Activated CD8-positive, alpha-beta T cell treated with anti-CD3 and anti-CD28 coated beads for 36 hours (primary cell): Measurements from ENCODE around the gene VMAC. TPM values are rescaled to one million over a fixed set of nuclear protein-coding genes. Genes with fewer than 3 reads are reported as not detected.
A peak's percentile ranks its signal among the peaks of the same experiment; 100 is the strongest.

Experiments
- ATAC-seq: fragments of 200-7000 bp; cut with Tn5 transposase; one replicate; pipeline ENCODE4 v1.10.0; 2021; ENCODE audit warnings: mild to moderate bottlenecking, moderate library complexity
- CTCF ChIA-PET: fragments of 350-600 bp; sonication (Branson Sonifier 250); formaldehyde crosslinking; loops from one replicate; lab custom pipeline; 2021; ENCODE audit warnings: antibody characterized with exemption; lab: Charles Lee
- POLR2A ChIA-PET: fragments of 350-600 bp; sonication (Branson Sonifier 250); formaldehyde crosslinking; loops from one replicate; lab custom pipeline; 2021; ENCODE audit warnings: antibody characterized with exemption; lab: Charles Lee
- DNase-seq: peaks from one replicate; pipeline ENCODE4 v3.0.0-alpha.2; 2020
- H3K27ac Mint-ChIP-seq: one replicate; pipeline ENCODE4 v1.8.0; 2021; ENCODE audit warnings: mild to moderate bottlenecking, mixed read lengths
- H3K27me3 Mint-ChIP-seq: one replicate; pipeline ENCODE4 v1.8.0; 2021; ENCODE audit warnings: mixed read lengths
- H3K36me3 Mint-ChIP-seq: one replicate; pipeline ENCODE4 v1.8.0; 2021; ENCODE audit warnings: low read depth, mixed read lengths
- H3K4me1 Mint-ChIP-seq: one replicate; pipeline ENCODE4 v1.8.0; 2021; ENCODE audit warnings: low read depth, mixed read lengths
- H3K4me3 Mint-ChIP-seq: one replicate; pipeline ENCODE4 v1.8.0; 2021; ENCODE audit warnings: mild to moderate bottlenecking, moderate library complexity, mixed read lengths
- H3K9me3 Mint-ChIP-seq: one replicate; pipeline ENCODE4 v1.8.0; 2021; ENCODE audit warnings: mixed read lengths
- intact Hi-C: fragments of 100-400 bp; cut with micrococcal nuclease; formaldehyde crosslinking; loops from one replicate; pipeline ENCODE4 v1.10.0; 2022
- total RNA-seq, 2 experiments: library from RNA; stranded (reverse); gene quantifications; one replicate each; pipeline ENCODE4 v1.2.3, GENCODE V29; 2021
- TF ChIP-seq, protein P1 (sequence below): fragments of 200-600 bp; IDR thresholded peaks from one replicate; pipeline ENCODE4 v1.8.0; 2022; ENCODE audit warnings: antibody characterized with exemption, mild to moderate bottlenecking

Gene VMAC
- total RNA-seq, 2 experiments from 2014 or later, result 1.2 to 2.5 TPM

GRCh38 chr19:5947435-5947834, 42.8 kb downstream of the VMAC start:
- Mint-ChIP-seq H3K36me3 (peaks cover 40% of the 10 kb centered on the region), H3K9me3 (no peaks in the 10 kb centered on the region), H3K27ac (peak overlapping the region; percentile 75), H3K4me1 (peaks cover 87% of the 10 kb centered on the region), H3K4me3 (no peak overlapping the region), H3K27me3 (no peaks in the 10 kb centered on the region)
- ChIA-PET CTCF (interaction anchor here (1.1 to 3.2 kb wide), 3 partner anchors 20 to 75 kb away, joined by 3 to 16 read pairs (median 13); no protein-coding TSS in a partner anchor), POLR2A (interaction anchor here (1.0 to 2.9 kb wide), 3 partner anchors 10 to 44 kb away, joined by 3 to 9 read pairs (median 8); partner anchors contain the start of gene NDUFA11)
- no peak for ATAC-seq
- intact Hi-C loops, result no loop called here
- no peak for DNase-seq
- TF ChIP-seq, protein P1, sequence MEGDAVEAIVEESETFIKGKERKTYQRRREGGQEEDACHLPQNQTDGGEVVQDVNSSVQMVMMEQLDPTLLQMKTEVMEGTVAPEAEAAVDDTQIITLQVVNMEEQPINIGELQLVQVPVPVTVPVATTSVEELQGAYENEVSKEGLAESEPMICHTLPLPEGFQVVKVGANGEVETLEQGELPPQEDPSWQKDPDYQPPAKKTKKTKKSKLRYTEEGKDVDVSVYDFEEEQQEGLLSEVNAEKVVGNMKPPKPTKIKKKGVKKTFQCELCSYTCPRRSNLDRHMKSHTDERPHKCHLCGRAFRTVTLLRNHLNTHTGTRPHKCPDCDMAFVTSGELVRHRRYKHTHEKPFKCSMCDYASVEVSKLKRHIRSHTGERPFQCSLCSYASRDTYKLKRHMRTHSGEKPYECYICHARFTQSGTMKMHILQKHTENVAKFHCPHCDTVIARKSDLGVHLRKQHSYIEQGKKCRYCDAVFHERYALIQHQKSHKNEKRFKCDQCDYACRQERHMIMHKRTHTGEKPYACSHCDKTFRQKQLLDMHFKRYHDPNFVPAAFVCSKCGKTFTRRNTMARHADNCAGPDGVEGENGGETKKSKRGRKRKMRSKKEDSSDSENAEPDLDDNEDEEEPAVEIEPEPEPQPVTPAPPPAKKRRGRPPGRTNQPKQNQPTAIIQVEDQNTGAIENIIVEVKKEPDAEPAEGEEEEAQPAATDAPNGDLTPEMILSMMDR, result no peak

- peak; percentile 42 for ATAC-seq
- Mint-ChIP-seq H3K4me1 (peaks cover 91% of the 10 kb centered on the region), H3K36me3 (peaks cover 55% of the 10 kb centered on the region), H3K27me3 (no peaks in the 10 kb centered on the region), H3K27ac (peak overlapping the region; percentile 96), H3K9me3 (no peaks in the 10 kb centered on the region), H3K4me3 (peak overlapping the region; percentile 31)
- DNase-seq, result peak; percentile 51
- POLR2A ChIA-PET, result interaction anchor here (0.6 to 2.9 kb wide), 7 partner anchors 11 to 55 kb away, joined by 3 to 9 read pairs (median 5); no protein-coding TSS in a partner anchor
- TF ChIP-seq, protein P1, result no peak
- intact Hi-C loops, result no loop called here
- CTCF ChIA-PET, result interaction anchor here (1.5 to 10.7 kb wide), 7 partner anchors 13 to 145 kb away, joined by 3 to 108 read pairs (median 11); partner anchors contain the start of gene RANBP3
These were observed 44.3 kb downstream of the VMAC start for GRCh38 chr19:5948752-5949564.

- peaks cover 93% of the 10 kb centered on the region for H3K4me1 Mint-ChIP-seq
- no peaks in the 10 kb centered on the region for H3K27me3 Mint-ChIP-seq
- peaks cover 59% of the 10 kb centered on the region for H3K36me3 Mint-ChIP-seq
- POLR2A ChIA-PET, result interaction anchor here (1.1 to 1.6 kb wide), 2 partner anchors 15 to 16 kb away, joined by 3 to 5 read pairs; no protein-coding TSS in a partner anchor
- ATAC-seq, result peak; percentile 67
- H3K9me3 Mint-ChIP-seq, result no peaks in the 10 kb centered on the region
- DNase-seq, result peak; percentile 63
- TF ChIP-seq, protein P1, result no peak
- H3K27ac Mint-ChIP-seq, result peak overlapping the region; percentile 96
- CTCF ChIA-PET, result interaction anchor here (1.5 to 10.7 kb wide), 6 partner anchors 12 to 146 kb away, joined by 3 to 108 read pairs (median 8); partner anchors contain the start of gene RANBP3
- intact Hi-C loops, result no loop called here
- H3K4me3 Mint-ChIP-seq, result peak overlapping the region; percentile 48
These were observed 45.2 kb downstream of the VMAC start for GRCh38 chr19:5949792-5950305.

DNA sequence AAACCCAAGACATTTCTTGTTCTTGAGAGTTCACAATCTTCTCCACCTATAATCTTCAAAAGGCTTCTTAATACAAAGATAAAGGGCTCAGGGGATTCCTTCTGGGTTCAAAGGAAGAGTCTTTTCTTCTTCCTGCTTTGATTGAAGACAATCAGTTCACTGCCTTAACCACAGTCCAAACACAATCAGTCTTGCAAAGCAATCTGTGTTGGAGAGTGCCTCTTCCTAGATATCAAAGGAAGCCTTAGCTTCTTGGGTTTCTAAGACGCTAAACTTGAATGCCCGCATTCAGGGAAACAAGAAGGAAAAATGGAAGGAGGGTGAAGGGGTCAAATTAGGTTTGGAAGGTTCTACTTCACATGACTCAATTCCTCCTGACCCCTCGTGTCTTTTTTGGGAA, 46.1 kb downstream of the VMAC start:
- Mint-ChIP-seq H3K4me3 (no peak overlapping the region), H3K27me3 (no peaks in the 10 kb centered on the region), H3K36me3 (peaks cover 62% of the 10 kb centered on the region), H3K27ac (peak overlapping the region; percentile 96), H3K9me3 (no peaks in the 10 kb centered on the region), H3K4me1 (peaks cover 91% of the 10 kb centered on the region)
- CTCF ChIA-PET, result interaction anchor here (1.4 to 10.7 kb wide), 4 partner anchors 19 to 147 kb away, joined by 3 to 108 read pairs (median 6); partner anchors contain the start of gene RANBP3
- POLR2A ChIA-PET, result interaction anchor here (1.1 to 1.8 kb wide), 6 partner anchors 12 to 122 kb away, joined by 3 to 5 read pairs (median 4); partner anchors contain the start of genes NDUFA11, RANBP3 and VMAC
- ATAC-seq (no peak), DNase-seq (no peak)
- TF ChIP-seq, protein P1, result no peak
- intact Hi-C loops, result no loop called here
